H1 (cell line): ENCODE data around the gene SENP1. TPM values are rescaled to one million over a fixed set of nuclear protein-coding genes. Genes with fewer than 3 reads are reported as not detected.

Experiments
- CTCF ChIA-PET: fragments of 300-600 bp; sonication (Branson Sonifier 250); formaldehyde crosslinking; loops from one replicate; lab custom pipeline; 2021; ENCODE audit not compliant: partially characterized antibody; lab: Charles Lee
- POLR2A ChIA-PET: fragments of 300-600 bp; sonication (Branson Sonifier 250); formaldehyde crosslinking; loops from one replicate; lab custom pipeline; 2021; ENCODE audit warnings: inconsistent platforms; ENCODE audit not compliant: partially characterized antibody; lab: Charles Lee
- DNase-seq, 2 experiments: peaks; one replicate each; pipeline versions ENCODE4 v3.0.0 to v3.0.0-alpha.2; 2010 to 2022; ENCODE audit warnings: low spot score in 2 of 2, low read depth in 1 of 2, mixed read lengths in 1 of 2
- FAIRE-seq: peaks from 2 replicates; lab custom pipeline; 2011; peaks lifted over from hg19 to GRCh38; lab: Jason Lieb, UNC
- H2AFZ ChIP-seq: 2 replicates; pipeline ENCODE4 v1.8.1; 2012; ENCODE audit warnings: low read length, inconsistent platforms
- H2AK5ac ChIP-seq: 2 replicates; pipeline ENCODE4 v1.6.1; 2013; ENCODE audit warnings: low read depth, low read length
- H2BK120ac ChIP-seq: replicated peaks from 2 replicates; pipeline ENCODE3; 2013; ENCODE audit warnings: low read depth, low read length, inconsistent platforms
- H2BK12ac ChIP-seq: 2 replicates; pipeline ENCODE4 v1.6.1; 2013; ENCODE audit warnings: low read depth, low read length
- H2BK15ac ChIP-seq: 2 replicates; pipeline ENCODE4 v1.6.1; 2013; ENCODE audit warnings: low read length
- H2BK20ac ChIP-seq: 2 replicates; pipeline ENCODE4 v1.6.1; 2013; ENCODE audit warnings: low read length
- H2BK5ac ChIP-seq: 2 replicates; pipeline ENCODE4 v1.6.1; 2013; ENCODE audit warnings: low read depth, low read length
- H3K14ac ChIP-seq: 2 replicates; pipeline ENCODE4 v1.6.1; 2013; ENCODE audit warnings: inconsistent platforms; ENCODE audit not compliant: insufficient read length
- H3K18ac ChIP-seq: 2 replicates; pipeline ENCODE4 v1.6.1; 2013; ENCODE audit warnings: low read length; ENCODE audit errors: extremely low read depth
- H3K23ac ChIP-seq: 2 replicates; pipeline ENCODE4 v1.6.1; 2013; ENCODE audit warnings: inconsistent platforms; ENCODE audit not compliant: insufficient read length
- H3K23me2 ChIP-seq: 2 replicates; pipeline ENCODE4 v1.6.1; 2013; ENCODE audit warnings: low read depth, low read length
- H3K27ac ChIP-seq: 2 replicates; pipeline ENCODE4 v1.6.1; 2011; ENCODE audit warnings: low read depth, low read length, inconsistent platforms
- H3K27me3 ChIP-seq, 4 experiments: replicated peaks in 1 of 4; 1 replicate in 1 of 4; 2 replicates in 3 of 4; pipeline versions ENCODE4 v1.6.1 to v1.8.1; 2011 to 2013; ENCODE audit warnings: low read length in 3 of 4, mild to moderate bottlenecking in 3 of 4, inconsistent platforms in 2 of 4, mixed read lengths in 2 of 4, moderate library complexity in 1 of 4; ENCODE audit not compliant: control insufficient read depth in 3 of 4, insufficient read depth in 3 of 4; ENCODE audit errors: extremely low read depth in 1 of 4
- H3K36me3 ChIP-seq, 4 experiments: 2 replicates each; pipeline versions ENCODE4 v1.6.1 to v1.8.1; 2011 to 2013; ENCODE audit warnings: mild to moderate bottlenecking in 4 of 4, low read length in 3 of 4, moderate library complexity in 2 of 4, control low read depth in 1 of 4, inconsistent platforms in 1 of 4; ENCODE audit not compliant: insufficient read depth in 4 of 4, control insufficient read depth in 2 of 4
- H3K4ac ChIP-seq: replicated peaks from 2 replicates; pipeline ENCODE3; 2013; ENCODE audit warnings: low read length, low read depth, mixed read lengths, inconsistent platforms; ENCODE audit not compliant: insufficient read length
- H3K4me1 ChIP-seq, 4 experiments: replicated peaks in 1 of 4; 1 replicate in 1 of 4; 2 replicates in 3 of 4; pipeline versions ENCODE4 v1.6.1 to v1.8.1; 2011 to 2013; ENCODE audit warnings: low read length in 3 of 4, inconsistent platforms in 2 of 4, mixed read lengths in 1 of 4; ENCODE audit not compliant: insufficient read depth in 4 of 4, control insufficient read depth in 3 of 4
- H3K4me2 ChIP-seq, 2 experiments: 2 replicates each; pipeline versions ENCODE4 v1.6.1 to v1.8.1; 2011 to 2013; ENCODE audit warnings: low read depth in 2 of 2, low read length in 2 of 2, control low read depth in 1 of 2, inconsistent platforms in 1 of 2, mild to moderate bottlenecking in 1 of 2; ENCODE audit not compliant: insufficient read depth in 1 of 2
- H3K4me3 ChIP-seq, 4 experiments: fragments of 200-600, 300-600 bp in 1 of 4; sonication (generic), shearing (Covaris generic), sonication (Bioruptor Twin) in 1 of 4; 2 replicates each; pipeline versions ENCODE4 v1.5.1 to v1.8.1; 2011 to 2016; ENCODE audit warnings: low read length in 4 of 4, low read depth in 3 of 4, control low read depth in 2 of 4, inconsistent platforms in 2 of 4, mild to moderate bottlenecking in 2 of 4, mixed read lengths in 1 of 4, moderate library complexity in 1 of 4; ENCODE audit not compliant: insufficient read depth in 2 of 4; ENCODE audit errors: extremely low read depth in 1 of 4
- H3K56ac ChIP-seq: replicated peaks from 2 replicates; pipeline ENCODE3; 2013; ENCODE audit warnings: low read depth, mild to moderate bottlenecking, mixed read lengths, low read length, inconsistent platforms; ENCODE audit not compliant: insufficient read length
- H3K79me1 ChIP-seq: 2 replicates; pipeline ENCODE4 v1.6.1; 2013; ENCODE audit warnings: low read depth, low read length, control low read depth
- H3K79me2 ChIP-seq, 2 experiments: 2 replicates each; pipeline versions ENCODE4 v1.6.1 to v1.8.1; 2012 to 2013; ENCODE audit warnings: low read length in 2 of 2, mild to moderate bottlenecking in 2 of 2, inconsistent platforms in 1 of 2; ENCODE audit not compliant: insufficient read depth in 2 of 2, control insufficient read depth in 1 of 2
- H3K9ac ChIP-seq, 4 experiments: replicated peaks in 1 of 4; 1 replicate in 1 of 4; 2 replicates in 3 of 4; pipeline versions ENCODE4 v1.6.1 to v1.8.1; 2011 to 2013; ENCODE audit warnings: low read depth in 3 of 4, low read length in 3 of 4, control low read depth in 2 of 4, mild to moderate bottlenecking in 2 of 4, moderate library complexity in 2 of 4, inconsistent platforms in 1 of 4; ENCODE audit errors: extremely low read depth in 1 of 4
- H3K9me3 ChIP-seq, 2 experiments: 2 replicates each; pipeline versions ENCODE4 v1.6.1 to v1.8.1; 2012 to 2013; ENCODE audit warnings: mild to moderate bottlenecking in 2 of 2, moderate library complexity in 2 of 2, control low read depth in 1 of 2, inconsistent platforms in 1 of 2, low read depth in 1 of 2, low read length in 1 of 2, mixed read lengths in 1 of 2; ENCODE audit not compliant: insufficient read depth in 2 of 2
- H4K20me1 ChIP-seq, 2 experiments: replicated peaks in 1 of 2; 2 replicates each; pipeline versions ENCODE3 to v1.8.1; 2011 to 2013; ENCODE audit warnings: inconsistent platforms in 2 of 2, low read length in 2 of 2, mild to moderate bottlenecking in 1 of 2; ENCODE audit not compliant: insufficient read depth in 2 of 2, control insufficient read depth in 1 of 2
- H4K5ac ChIP-seq: 2 replicates; pipeline ENCODE4 v1.6.1; 2013; ENCODE audit warnings: low read length, low read depth, mixed read lengths, inconsistent platforms; ENCODE audit not compliant: insufficient read length
- H4K8ac ChIP-seq: 2 replicates; pipeline ENCODE4 v1.8.0; 2013; ENCODE audit warnings: mild to moderate bottlenecking, moderate library complexity, low read length, inconsistent platforms; ENCODE audit not compliant: insufficient read depth; ENCODE audit errors: extremely low read depth
- H4K91ac ChIP-seq: replicated peaks from 2 replicates; pipeline ENCODE3; 2013; ENCODE audit warnings: low read length, mixed read lengths, inconsistent platforms; ENCODE audit not compliant: insufficient read length
- ASH2L ChIP-seq: fragments of 200-600, 300-600 bp; sonication (generic); IDR thresholded peaks from one replicate; pipeline ENCODE4 v1.7.1; 2017; ENCODE audit warnings: low read length
- CBX8 ChIP-seq: fragments of 300-800, 300-1000 bp; sonication (generic); IDR thresholded peaks from 2 replicates; pipeline ENCODE4 v1.7.1; 2016; ENCODE audit warnings: low read depth, low read length, borderline replicate concordance
- CEBPB ChIP-seq: IDR thresholded peaks from 2 replicates; pipeline ENCODE4 v1.6.1; 2012; ENCODE audit warnings: low read depth, low read length
- CREB1 ChIP-seq: IDR thresholded peaks from 2 replicates; pipeline ENCODE4 v1.6.1; 2012; ENCODE audit warnings: inconsistent platforms
- GABPA ChIP-seq: IDR thresholded peaks from 2 replicates; pipeline ENCODE4 v1.6.1; 2011; ENCODE audit warnings: mild to moderate bottlenecking, low read length, moderate library complexity, borderline replicate concordance; ENCODE audit not compliant: insufficient read depth
- KDM1A ChIP-seq: fragments of 200-600, 300-600 bp; sonication (generic); IDR thresholded peaks from 2 replicates; pipeline ENCODE4 v1.7.1; 2016; ENCODE audit warnings: mild to moderate bottlenecking, low read length, borderline replicate concordance
- MAFK ChIP-seq: IDR thresholded peaks from 2 replicates; pipeline ENCODE4 v1.6.1; 2012; ENCODE audit warnings: low read depth, mild to moderate bottlenecking, improper control_type of control experiment, low read length
- RXRA ChIP-seq: IDR thresholded peaks from 2 replicates; pipeline ENCODE4 v1.6.1; 2011; ENCODE audit warnings: low read depth, mild to moderate bottlenecking, low read length, moderate library complexity; ENCODE audit not compliant: insufficient read depth
- SUZ12 ChIP-seq: fragments of 200-600 bp; sonication (generic); IDR thresholded peaks from 2 replicates; pipeline ENCODE4 v1.6.1; 2012; ENCODE audit warnings: mild to moderate bottlenecking, inconsistent platforms, low read length, moderate library complexity, mixed read lengths
- TAF1 ChIP-seq: IDR thresholded peaks from 2 replicates; pipeline ENCODE4 v1.6.1; 2011; ENCODE audit warnings: mild to moderate bottlenecking, low read depth, low read length
- TCF12 ChIP-seq: IDR thresholded peaks from 2 replicates; pipeline ENCODE4 v1.6.1; 2011; ENCODE audit warnings: low read depth, mild to moderate bottlenecking, low read length
- WGBS, 2 experiments: shearing (Covaris generic) in 1 of 2; methylation state at CpG; one replicate each; pipeline versions ENCODE4 v1.1.6 to v1.1.7; 2013 to 2015; ENCODE audit warnings: low lambda C conversion rate in 2 of 2, mixed read lengths in 2 of 2, inconsistent platforms in 1 of 2, low coverage in 1 of 2, missing lambda C conversion rate in 1 of 2; ENCODE audit not compliant: insufficient replicate concordance in 2 of 2, insufficient coverage in 1 of 2, insufficient read length in 1 of 2; ENCODE audit errors: extremely low coverage in 1 of 2, missing lambda C conversion rate in 1 of 2; 5-methylcytosine and 5-hydroxymethylcytosine counted together
- polyA plus RNA-seq, 7 experiments: library from polyadenylated mRNA; depleted of rRNA in 3 of 7; stranded (reverse) in 5 of 7; unstranded in 2 of 7; fragments of >200 nt in 5 of 7; fragments of 200-250 nt in 2 of 7; gene quantifications; 1 replicate in 5 of 7; 2 replicates in 1 of 7; 4 replicates in 1 of 7; pipeline versions ENCODE4 v1.2.1 to v1.2.3, GENCODE V29; 2011 to 2013; ENCODE audit warnings: missing spikeins in 2 of 7, mixed read lengths in 2 of 7
- total RNA-seq: library from RNA; stranded (reverse); fragmentation: NEBNext Ultra II Directional; extraction: Animal tissue kit (Norgen Biotek cat#: 25700); gene quantifications from 2 replicates; pipeline ENCODE4 v1.2.1, GENCODE V29; 2021
- TF ChIP-seq, protein P1 (sequence below), 3 experiments: IDR thresholded peaks; 1 replicate in 2 of 3; 2 replicates in 1 of 3; pipeline versions ENCODE4 v1.5.1 to v1.6.1; 2011; ENCODE audit warnings: low read length in 3 of 3, mild to moderate bottlenecking in 3 of 3, inconsistent platforms in 2 of 3, low read depth in 1 of 3, moderate library complexity in 1 of 3; ENCODE audit not compliant: insufficient read depth in 1 of 3; ENCODE audit errors: control extremely low read depth in 1 of 3

SENP1 gene
- total and polyA plus RNA-seq, 2 of the 8 experiments (the other 6 are each of a cell fraction or from before 2014, with no cell fraction given) = 14.2 to 31.5 TPM

DNA sequence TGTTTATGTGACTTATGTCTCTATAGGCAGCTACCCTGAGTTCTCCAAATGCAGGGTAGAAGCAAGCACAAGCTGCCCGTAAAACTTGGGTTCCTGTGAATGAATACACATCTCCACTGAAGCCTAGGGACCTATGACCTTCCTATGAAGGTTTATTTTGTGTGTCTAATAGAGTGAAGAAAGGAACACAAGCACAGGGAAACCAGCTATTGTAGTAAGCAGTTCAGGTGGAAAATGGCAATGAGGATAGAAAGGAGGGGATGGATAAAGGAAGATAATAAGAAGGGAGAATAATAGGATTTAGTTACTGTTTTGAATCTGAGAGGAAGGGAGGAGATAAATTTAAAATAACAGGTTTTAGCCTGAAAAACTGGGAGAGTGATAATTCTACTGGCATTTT, 15.6 kb upstream of the SENP1 start:
- Histone ChIP-seq H4K91ac (no peak overlapping the region), H3K36me3 (peaks cover 4 to 36% (median 25%) of the 10 kb centered on the region in 4 experiments), H2BK120ac (no peak overlapping the region), H3K23me2 (peaks cover 2% of the 10 kb centered on the region; the same call in 1 of the 2 replicates), H3K27me3 (no peaks in the 10 kb centered on the region), H3K56ac (no peak overlapping the region), H4K5ac (no peak overlapping the region), H3K4me2 (no peak overlapping the region; a peak in 1 of 4 replicates), H3K9me3 (no peaks in the 10 kb centered on the region), H3K4me1 (peaks cover 0 to 7% (median 2%) of the 10 kb centered on the region in 4 experiments; a peak in 2 of 7 replicates), H3K27ac (no peak overlapping the region), H3K79me1 (peaks cover 3% of the 10 kb centered on the region; the same call in 1 of the 2 replicates), H2BK15ac (no peak overlapping the region), H3K9ac (no peak overlapping the region), H3K18ac (no peak overlapping the region), H2BK20ac (no peak overlapping the region), H4K20me1 (peaks cover 0 to 2% of the 10 kb centered on the region in 2 experiments), H4K8ac (no peak overlapping the region), H2AFZ (no peak overlapping the region), H3K23ac (no peak overlapping the region), H3K4ac (no peak overlapping the region), H3K4me3 (no peak overlapping the region), H2BK5ac (no peak overlapping the region), H3K14ac (no peak overlapping the region), H2BK12ac (no peak overlapping the region), H2AK5ac (no peak overlapping the region), H3K79me2 (peaks cover 4 to 26% of the 10 kb centered on the region in 2 experiments; a peak in 3 of 4 replicates)
- WGBS, 2 experiments = 82% methylated on average over 1 of the region's 1 CpG; no CpG with 5 or more reads in 1 of the 2 experiments
- ChIA-PET CTCF (interaction anchor here (1.2 kb wide), 1 partner anchor 11 kb away, joined by 3 read pairs; no protein-coding TSS in a partner anchor), POLR2A (interaction anchor here (0.6 to 3.8 kb wide), 6 partner anchors 12 to 121 kb away, joined by 3 to 56 read pairs (median 4); partner anchors contain the start of gene SENP1)
- FAIRE-seq = no peak
- no peak for DNase-seq
- TF ChIP-seq KDM1A = no peak
- TF ChIP-seq TAF1 = no peak
- TF ChIP-seq MAFK = no peak
- no peak for TF ChIP-seq CEBPB
- no peak for TF ChIP-seq GABPA
- TF ChIP-seq ASH2L = no peak
- TF ChIP-seq, protein P1, sequence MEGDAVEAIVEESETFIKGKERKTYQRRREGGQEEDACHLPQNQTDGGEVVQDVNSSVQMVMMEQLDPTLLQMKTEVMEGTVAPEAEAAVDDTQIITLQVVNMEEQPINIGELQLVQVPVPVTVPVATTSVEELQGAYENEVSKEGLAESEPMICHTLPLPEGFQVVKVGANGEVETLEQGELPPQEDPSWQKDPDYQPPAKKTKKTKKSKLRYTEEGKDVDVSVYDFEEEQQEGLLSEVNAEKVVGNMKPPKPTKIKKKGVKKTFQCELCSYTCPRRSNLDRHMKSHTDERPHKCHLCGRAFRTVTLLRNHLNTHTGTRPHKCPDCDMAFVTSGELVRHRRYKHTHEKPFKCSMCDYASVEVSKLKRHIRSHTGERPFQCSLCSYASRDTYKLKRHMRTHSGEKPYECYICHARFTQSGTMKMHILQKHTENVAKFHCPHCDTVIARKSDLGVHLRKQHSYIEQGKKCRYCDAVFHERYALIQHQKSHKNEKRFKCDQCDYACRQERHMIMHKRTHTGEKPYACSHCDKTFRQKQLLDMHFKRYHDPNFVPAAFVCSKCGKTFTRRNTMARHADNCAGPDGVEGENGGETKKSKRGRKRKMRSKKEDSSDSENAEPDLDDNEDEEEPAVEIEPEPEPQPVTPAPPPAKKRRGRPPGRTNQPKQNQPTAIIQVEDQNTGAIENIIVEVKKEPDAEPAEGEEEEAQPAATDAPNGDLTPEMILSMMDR (IDR thresholded peaks at IDR 0.05; ENCODE audit: control extremely low read depth in 1 of 3, insufficient read depth in 1 of 3, low read depth in 1 of 3, low read length in 3 of 3) = no peak
- TF ChIP-seq CBX8 = no peak
- no peak for TF ChIP-seq TCF12
- TF ChIP-seq SUZ12 = no peak
- no peak for TF ChIP-seq CREB1
- no peak for TF ChIP-seq RXRA
